Stimulated activated CD8-positive, alpha-beta memory T cell treated with anti-CD3 and anti-CD28 coated beads, Interleukin-15, amount 100 ng/mL, for 1 hour (primary cell): ENCODE data around the gene RABL6.
"Not testable (repeated sequence)": the region's sequence is repeated elsewhere in the genome, so short reads cannot be mapped to it uniquely, and the experiment has no call there.

Source experiments
- DNase-seq: peaks from one replicate; pipeline ENCODE4 v3.0.0-alpha.2; 2020; ENCODE audit warnings: low read depth

RABL6 gene

DNA sequence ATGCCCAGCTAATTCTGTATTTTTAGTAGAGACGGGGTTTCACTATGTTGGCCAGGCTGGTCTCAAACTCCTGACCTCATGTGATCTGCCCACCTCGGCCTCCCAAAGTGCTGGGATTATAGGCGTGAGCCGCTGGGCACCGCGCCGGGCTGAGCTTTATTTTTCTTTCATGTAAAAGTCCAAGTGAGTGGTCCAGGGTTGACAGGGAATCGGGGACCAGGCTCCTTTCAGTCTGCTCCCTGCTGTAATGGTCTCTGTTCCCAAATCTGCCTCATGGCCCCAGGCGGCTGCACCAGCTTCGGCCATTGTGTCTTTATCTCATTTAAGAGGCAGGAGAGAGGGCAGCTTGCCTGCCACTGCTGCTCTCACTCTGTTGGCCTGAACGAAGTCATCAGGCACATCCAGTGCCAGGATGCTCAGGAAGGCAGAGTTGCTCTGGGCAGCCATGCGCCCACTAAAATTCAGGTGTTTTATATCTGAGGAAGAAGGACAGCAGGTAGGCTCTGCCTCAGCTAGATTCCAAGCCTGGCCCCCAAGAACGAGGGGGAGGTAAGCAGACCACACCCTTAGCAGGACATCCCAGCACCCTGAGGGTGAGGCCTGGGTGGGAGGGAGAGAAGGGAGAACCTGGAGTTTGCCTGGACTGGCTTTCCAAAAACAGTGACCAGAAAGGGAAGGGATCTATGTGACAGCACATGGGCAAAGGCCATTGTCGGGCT is 13.3 kb upstream of the RABL6 start:
- no peak for DNase-seq

GRCh38 chr9:136795000-136795348 is 12.8 kb upstream of the RABL6 start:
- no peak for DNase-seq

GRCh38 chr9:136796238-136796774 is 11.4 kb upstream of the RABL6 start, which contains the start of gene CCDC183:
Gene CCDC183, plus strand, starts transcription at chr9:136796338. Its CDS starts 60 bp downstream, at chr9:136796398.
- no peak for DNase-seq

DNA sequence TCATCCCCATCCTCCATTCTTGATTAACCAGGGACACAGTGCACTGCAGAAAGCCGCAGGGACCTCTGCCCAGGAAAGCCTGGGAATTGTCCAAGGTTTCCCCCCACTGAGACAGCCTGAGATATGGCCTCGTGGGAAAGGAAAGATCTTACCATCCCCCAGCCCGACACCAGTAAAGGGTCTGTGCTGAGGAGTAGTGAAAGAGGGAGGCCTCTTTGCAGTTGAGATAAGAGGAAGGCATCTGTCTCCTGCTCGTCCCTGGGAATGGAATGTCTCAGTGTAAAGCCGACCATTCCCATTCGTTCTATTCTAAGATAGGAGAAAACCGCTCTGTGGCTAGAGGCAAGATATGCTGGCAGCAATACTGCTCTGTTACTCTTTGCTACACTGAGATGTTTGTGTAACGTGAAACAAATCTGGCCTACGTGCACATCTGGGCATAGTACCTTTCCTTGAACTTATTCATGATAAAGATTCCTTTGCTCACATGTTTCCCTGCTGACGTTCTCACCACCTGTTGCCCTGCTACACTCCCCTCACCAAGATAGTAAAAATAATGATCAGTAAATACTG is 10.9 kb upstream of the RABL6 start:
- not testable (repeated sequence) for DNase-seq

DNA sequence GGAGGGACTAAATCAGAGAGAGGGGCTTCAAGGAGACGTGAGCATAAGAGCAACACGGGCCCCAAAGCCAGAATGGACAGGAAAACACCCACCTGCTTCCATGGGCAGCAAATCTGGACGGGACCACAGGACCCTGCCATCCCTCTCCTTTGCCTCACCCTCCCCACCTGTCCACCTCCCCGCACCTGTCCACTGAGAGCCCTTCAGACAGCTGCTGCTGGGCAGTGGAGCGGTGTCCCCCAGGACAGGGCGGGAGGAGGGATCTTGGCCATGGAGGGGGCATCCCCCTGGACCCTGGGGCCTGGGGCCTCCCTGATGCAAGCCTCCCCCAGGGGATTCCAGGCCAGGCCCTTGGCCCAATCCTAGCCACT is 9.1 kb upstream of the RABL6 start:
- DNase-seq: no peak

- no peak for DNase-seq
Measured at GRCh38 chr9:136799079-136799853, 8.5 kb upstream of the RABL6 start.

GRCh38 chr9:136799854-136800657 is 7.7 kb upstream of the RABL6 start:
- peak; percentile 84 for DNase-seq

DNA sequence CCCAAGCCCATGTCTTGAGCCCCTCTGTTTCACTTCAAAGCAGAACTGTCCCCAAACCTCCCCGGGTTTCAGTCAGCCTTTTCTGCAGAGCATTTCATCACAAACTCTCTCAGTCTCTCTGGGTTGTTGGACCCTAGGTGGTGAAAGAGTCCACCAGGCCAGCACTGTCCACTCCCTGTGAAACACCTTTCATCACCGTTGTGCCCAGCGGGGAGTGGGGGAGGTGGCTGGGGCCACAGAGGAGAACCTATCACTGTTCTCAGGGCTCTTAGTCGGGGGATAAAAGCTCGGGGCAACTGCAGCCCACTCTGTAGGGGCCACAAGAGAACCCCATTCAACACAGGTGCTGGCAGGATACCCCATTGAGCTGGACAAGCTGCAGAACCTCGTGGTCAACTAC is 5.4 kb upstream of the RABL6 start:
- DNase-seq: no peak

- not testable (repeated sequence) for DNase-seq
Measured at GRCh38 chr9:136803009-136803550, 4.7 kb upstream of the RABL6 start.

GRCh38 chr9:136803551-136804508 is 3.9 kb upstream of the RABL6 start:
- no peak for DNase-seq

- no peak for DNase-seq
Measured at GRCh38 chr9:136804509-136805206, 3.1 kb upstream of the RABL6 start.

DNA sequence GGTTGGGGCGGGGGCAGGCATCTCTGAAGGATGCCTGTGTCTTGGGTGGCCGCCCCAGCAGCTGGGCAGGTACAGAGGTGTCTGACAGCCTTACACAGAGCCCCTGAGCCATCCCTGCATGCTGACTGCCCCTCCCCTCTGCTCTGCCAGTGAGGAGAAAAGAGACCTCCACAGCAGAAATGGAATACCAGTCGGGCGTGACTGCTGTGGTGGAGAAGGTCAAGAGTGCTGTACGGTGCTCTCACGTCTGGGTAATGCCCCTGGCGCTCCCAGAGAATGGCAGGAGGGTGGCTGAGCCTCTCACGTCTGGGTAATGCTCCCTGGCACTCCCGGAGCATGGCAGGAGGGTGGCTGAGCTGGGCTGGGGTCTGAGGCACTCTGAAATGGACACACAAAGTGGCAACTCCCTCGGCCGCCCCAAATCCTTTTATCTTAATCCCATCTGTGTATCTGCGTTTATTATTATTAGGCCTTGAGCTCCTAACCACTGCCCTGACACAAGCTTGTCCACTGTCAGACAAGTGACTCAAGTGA is 2.5 kb upstream of the RABL6 start:
- DNase-seq: no peak

- DNase-seq: no peak
Measured at GRCh38 chr9:136806067-136806466, 1.7 kb upstream of the RABL6 start.

GRCh38 chr9:136806631-136807201 is 1.0 kb upstream of the RABL6 start:
- DNase-seq: no peak

DNA sequence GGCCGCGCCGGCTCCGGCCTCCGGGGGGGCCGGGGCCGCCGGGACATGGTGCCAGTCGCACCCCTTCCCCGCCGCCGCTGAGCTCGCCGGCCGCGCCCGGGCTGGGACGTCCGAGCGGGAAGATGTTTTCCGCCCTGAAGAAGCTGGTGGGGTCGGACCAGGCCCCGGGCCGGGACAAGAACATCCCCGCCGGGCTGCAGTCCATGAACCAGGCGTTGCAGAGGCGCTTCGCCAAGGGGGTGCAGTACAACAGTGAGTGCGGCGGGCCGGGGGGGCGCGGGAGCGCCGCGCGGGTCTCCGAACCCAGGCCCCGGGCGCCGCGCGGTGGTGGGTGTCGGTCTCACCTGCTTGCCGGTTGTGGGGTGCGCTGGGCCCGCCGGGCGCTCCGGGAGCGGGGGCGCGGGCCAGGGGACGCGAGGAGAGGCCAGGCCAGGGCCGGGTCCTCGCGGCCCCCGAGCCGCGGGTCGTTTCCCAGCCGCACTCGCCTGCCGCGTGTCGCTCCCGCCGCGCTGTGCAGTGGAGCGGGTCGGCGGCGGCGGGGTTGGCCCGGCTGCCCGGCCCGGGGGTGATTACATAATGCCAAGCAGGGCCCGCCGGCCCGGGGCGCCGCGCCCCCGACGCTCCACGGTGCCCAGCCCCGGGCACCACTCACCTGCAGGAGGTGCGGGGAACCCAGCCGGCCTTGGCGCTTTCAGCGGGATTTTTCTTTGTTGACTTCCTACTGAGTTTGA is 492 bp downstream of the RABL6 start:
- no peak for DNase-seq

- no peak for DNase-seq
Measured at GRCh38 chr9:136808806-136809158, 1.0 kb downstream of the RABL6 start.

DNA sequence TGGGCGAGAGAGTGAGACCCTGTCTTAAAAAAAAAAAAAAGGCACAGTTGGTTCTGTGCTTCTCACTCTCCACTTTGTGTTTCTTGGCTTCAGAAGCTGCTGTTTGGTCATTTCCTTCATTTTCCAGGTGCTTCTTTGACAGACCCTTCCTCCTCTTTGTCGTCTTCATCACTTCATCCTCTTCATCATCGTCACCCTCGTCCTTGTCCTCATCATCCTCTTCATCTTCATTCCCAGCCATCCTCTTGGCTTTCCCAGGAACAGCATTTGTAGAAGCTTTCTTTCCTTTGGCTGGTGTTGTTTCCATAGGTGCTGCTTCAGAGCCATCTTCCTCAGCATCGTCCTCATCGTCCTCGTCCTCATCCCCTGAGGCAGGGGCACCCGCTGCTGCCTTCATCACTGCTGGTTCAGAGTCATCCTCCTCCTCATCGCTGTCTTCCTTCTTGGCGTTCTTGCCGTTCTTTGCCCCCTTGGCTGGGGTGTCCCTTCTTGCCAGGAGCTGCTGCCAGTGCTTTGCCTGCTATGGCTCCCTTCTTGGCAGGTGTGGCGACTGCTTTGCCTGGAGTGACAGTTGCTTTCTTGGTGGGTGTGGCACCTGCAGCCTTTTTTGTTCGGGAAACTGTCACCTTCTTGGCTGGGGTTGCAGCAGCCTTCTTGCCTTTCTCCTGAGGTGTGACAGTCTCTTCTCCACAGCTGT is 7.1 kb downstream of the RABL6 start:
- DNase-seq: no peak

GRCh38 chr9:136815422-136815782 is 7.7 kb downstream of the RABL6 start:
- no peak for DNase-seq
